HG03565 (cell line): ENCODE results near the gene ZDHHC1.

Experiments used
- ATAC-seq: cut with Tn5 transposase; IDR thresholded peaks from one replicate; pipeline ENCODE4 v1.9.1; 2021; ENCODE audit warnings: mild to moderate bottlenecking, moderate library complexity; ENCODE audit not compliant: unreplicated experiment

The ZDHHC1 gene

GRCh38 chr16:67447508-67448076, 31.3 kb upstream of the ZDHHC1 start:
- no peak for ATAC-seq

GRCh38 chr16:67446968-67447507, 30.8 kb upstream of the ZDHHC1 start:
- no peak for ATAC-seq

GRCh38 chr16:67445913-67446907, 29.9 kb upstream of the ZDHHC1 start:
- ATAC-seq, result no peak

GRCh38 chr16:67445441-67445912, 29.2 kb upstream of the ZDHHC1 start:
- ATAC-seq, result no peak

- no peak for ATAC-seq
Measured at GRCh38 chr16:67445126-67445426, 28.8 kb upstream of the ZDHHC1 start.

GRCh38 chr16:67444259-67445125, 28.2 kb upstream of the ZDHHC1 start:
- no peak for ATAC-seq

GRCh38 chr16:67443265-67443664, 27.0 kb upstream of the ZDHHC1 start:
- no peak for ATAC-seq

- no peak for ATAC-seq
Measured at GRCh38 chr16:67442581-67443255, 26.4 kb upstream of the ZDHHC1 start.

- no peak for ATAC-seq
Measured at GRCh38 chr16:67441907-67442306, 25.6 kb upstream of the ZDHHC1 start.

GRCh38 chr16:67441271-67441753, 25.0 kb upstream of the ZDHHC1 start:
- no peak for ATAC-seq

GRCh38 chr16:67438824-67439393, 22.6 kb upstream of the ZDHHC1 start:
- ATAC-seq, result no peak

- no peak for ATAC-seq
Measured at GRCh38 chr16:67438098-67438791, 22.0 kb upstream of the ZDHHC1 start.

GRCh38 chr16:67437513-67437912, 21.2 kb upstream of the ZDHHC1 start:
- no peak for ATAC-seq

GRCh38 chr16:67436640-67437193, 20.4 kb upstream of the ZDHHC1 start:
- no peak for ATAC-seq

GRCh38 chr16:67435758-67436164, 19.5 kb upstream of the ZDHHC1 start:
- no peak for ATAC-seq

GRCh38 chr16:67433131-67433719, 16.9 kb upstream of the ZDHHC1 start:
- no peak for ATAC-seq

- ATAC-seq, result no peak
Measured at GRCh38 chr16:67432506-67432890, 16.2 kb upstream of the ZDHHC1 start.

- ATAC-seq, result no peak
Measured at GRCh38 chr16:67431775-67432505, 15.7 kb upstream of the ZDHHC1 start.
